ENCODE results near the gene MORN1.

DNA sequence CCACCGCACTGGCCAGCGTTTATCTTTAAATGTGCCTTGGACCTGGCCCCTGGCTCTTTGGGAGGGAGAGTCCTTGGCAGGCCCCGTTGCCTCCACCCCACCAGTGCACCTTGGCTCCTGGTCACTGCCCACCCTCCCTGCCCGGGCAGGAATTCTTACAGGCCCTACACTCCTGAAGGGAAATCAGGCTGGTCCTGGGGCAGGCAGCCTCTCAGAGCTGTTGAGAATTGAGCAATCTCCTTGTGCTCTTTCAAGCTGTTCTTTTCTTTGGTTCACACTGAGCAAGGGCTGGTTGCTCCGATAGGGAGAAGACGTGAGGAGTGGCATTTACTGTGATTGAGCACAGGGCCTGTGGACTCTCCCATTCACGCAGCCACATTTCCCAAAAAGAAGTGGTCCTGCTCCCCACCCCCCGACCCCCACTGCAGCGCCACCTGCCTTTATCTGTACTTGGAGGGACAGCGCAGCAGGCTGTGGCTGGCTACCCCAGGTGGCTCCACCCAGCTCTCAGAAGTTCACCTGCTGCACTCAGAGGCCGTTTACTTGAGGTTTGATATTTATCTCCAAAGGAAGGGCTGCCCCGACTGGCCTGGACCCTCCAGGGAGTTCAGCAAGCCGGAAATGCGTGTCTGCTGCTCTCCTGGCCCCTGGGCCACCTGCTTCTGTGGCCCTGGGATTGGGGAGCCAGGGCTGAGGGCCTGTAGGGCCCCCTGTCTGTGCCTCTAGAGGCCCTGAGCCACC, 115.4 kb downstream of the MORN1 start:
- no peak for TF ChIP-seq ZNF764 (CRISPR knock-in tag; IDR thresholded peaks at IDR 0.05; ENCODE audit: low read depth)
- TF ChIP-seq NR2F6 (CRISPR knock-in tag; IDR thresholded peaks at IDR 0.05): no peak

Measured in K562 (cell line).